Measurements from ENCODE around the gene CHCHD6.

CHCHD6 gene

GRCh38 chr3:126848991-126849390 lies 145.0 kb downstream of the CHCHD6 start:
- TF ChIP-seq CTCF (IDR thresholded peaks at IDR 0.05; ENCODE audit: extremely low read depth, insufficient read depth, missing control alignments): no peak
- in situ Hi-C loops (cut with MboI; ENCODE audit: low pct_unique_long_range_greater_than_20kb, low sequenced_read_pairs, unreplicated experiment): no loop called here
- DNase-seq (ENCODE audit: low spot score): no peak

- in situ Hi-C loops (cut with MboI; ENCODE audit: low pct_unique_long_range_greater_than_20kb, low sequenced_read_pairs, unreplicated experiment): no loop called here
- no peak for TF ChIP-seq CTCF (IDR thresholded peaks at IDR 0.05; ENCODE audit: extremely low read depth, insufficient read depth, missing control alignments)
These were observed 145.7 kb downstream of the CHCHD6 start for GRCh38 chr3:126849768-126850167.

GRCh38 chr3:126850370-126851085 lies 146.5 kb downstream of the CHCHD6 start:
- in situ Hi-C loops (cut with MboI; ENCODE audit: low pct_unique_long_range_greater_than_20kb, low sequenced_read_pairs, unreplicated experiment): no loop called here
- no peak for TF ChIP-seq CTCF (IDR thresholded peaks at IDR 0.05; ENCODE audit: extremely low read depth, insufficient read depth, missing control alignments)
- no peak for DNase-seq (ENCODE audit: low spot score)

More at GRCh38 chr3:126849768-126850167, 145.7 kb downstream of the CHCHD6 start:
- DNase-seq (ENCODE audit: low spot score): no peak

- no peak for TF ChIP-seq CTCF (IDR thresholded peaks at IDR 0.05; ENCODE audit: extremely low read depth, insufficient read depth, missing control alignments)
- in situ Hi-C loops (cut with MboI; ENCODE audit: low pct_unique_long_range_greater_than_20kb, low sequenced_read_pairs, unreplicated experiment): no loop called here
- DNase-seq (ENCODE audit: low spot score): no peak
These were observed 147.3 kb downstream of the CHCHD6 start for GRCh38 chr3:126851382-126851781.

GRCh38 chr3:126851934-126852333 lies 147.9 kb downstream of the CHCHD6 start:
- in situ Hi-C loops (cut with MboI; ENCODE audit: low pct_unique_long_range_greater_than_20kb, low sequenced_read_pairs, unreplicated experiment): no loop called here
- TF ChIP-seq CTCF (IDR thresholded peaks at IDR 0.05; ENCODE audit: extremely low read depth, insufficient read depth, missing control alignments): no peak
- DNase-seq (ENCODE audit: low spot score): no peak

- DNase-seq (ENCODE audit: low spot score): no peak
- no peak for TF ChIP-seq CTCF (IDR thresholded peaks at IDR 0.05; ENCODE audit: extremely low read depth, insufficient read depth, missing control alignments)
- in situ Hi-C loops (cut with MboI; ENCODE audit: low pct_unique_long_range_greater_than_20kb, low sequenced_read_pairs, unreplicated experiment): no loop called here
These were observed 148.5 kb downstream of the CHCHD6 start for GRCh38 chr3:126852511-126852910.
